H1 (cell line): ENCODE data around the gene HBB.

Source experiments
- BACH1 ChIP-seq: IDR thresholded peaks from 2 replicates; pipeline ENCODE4 v1.6.1; 2012; ENCODE audit warnings: low read length, improper control_type of control experiment
- CBX8 ChIP-seq: fragments of 300-800, 300-1000 bp; sonication (generic); IDR thresholded peaks from 2 replicates; pipeline ENCODE4 v1.7.1; 2016; ENCODE audit warnings: low read depth, low read length, borderline replicate concordance
- CTCF ChIP-seq, 3 experiments: IDR thresholded peaks; 1 replicate in 2 of 3; 2 replicates in 1 of 3; pipeline versions ENCODE4 v1.5.1 to v1.6.1; 2011; ENCODE audit warnings: low read length in 3 of 3, mild to moderate bottlenecking in 3 of 3, inconsistent platforms in 2 of 3, low read depth in 1 of 3, moderate library complexity in 1 of 3; ENCODE audit not compliant: insufficient read depth in 1 of 3; ENCODE audit errors: control extremely low read depth in 1 of 3
- EGR1 ChIP-seq: IDR thresholded peaks from 2 replicates; pipeline ENCODE4 v1.6.1; 2011; ENCODE audit warnings: low read depth, low read length, borderline replicate concordance
- EZH2 ChIP-seq: fragments of 200-600 bp; sonication (generic); IDR thresholded peaks from 2 replicates; pipeline ENCODE4 v1.7.1; 2012; ENCODE audit warnings: low read depth, mild to moderate bottlenecking, moderate library complexity, low read length, inconsistent platforms; ENCODE audit not compliant: severe bottlenecking
- FOSL1 ChIP-seq: IDR thresholded peaks from 2 replicates; pipeline ENCODE4 v1.6.1; 2011; ENCODE audit warnings: mild to moderate bottlenecking, low read depth, low read length, moderate library complexity; ENCODE audit not compliant: insufficient read depth
- JUND ChIP-seq: IDR thresholded peaks from 2 replicates; pipeline ENCODE4 v1.6.1; 2011; ENCODE audit warnings: mild to moderate bottlenecking, improper control_type of control experiment, low read length
- POLR2A ChIP-seq, 2 experiments: IDR thresholded peaks; 1 replicate in 1 of 2; 2 replicates in 1 of 2; pipeline ENCODE4 v1.6.1; 2011; ENCODE audit warnings: low read depth in 2 of 2, low read length in 2 of 2, mild to moderate bottlenecking in 2 of 2; ENCODE audit errors: control extremely low read depth in 1 of 2
- POLR2AphosphoS5 ChIP-seq: IDR thresholded peaks from 2 replicates; pipeline ENCODE4 v1.6.1; 2011; ENCODE audit warnings: low read depth, low read length
- RAD21 ChIP-seq, 2 experiments: IDR thresholded peaks in 1 of 2; conservative IDR thresholded peaks in 1 of 2; 2 replicates each; pipeline ENCODE4 v1.6.1; 2011; ENCODE audit warnings: low read depth in 2 of 2, low read length in 2 of 2, improper control_type of control experiment in 1 of 2, inconsistent platforms in 1 of 2, mild to moderate bottlenecking in 1 of 2, moderate library complexity in 1 of 2
- ZNF274 ChIP-seq: IDR thresholded peaks from 2 replicates; pipeline ENCODE4 v1.7.0; 2012; ENCODE audit warnings: low read length, borderline replicate concordance; ENCODE audit errors: extremely low read depth
- TF ChIP-seq, protein P1 (sequence below): IDR thresholded peaks from 2 replicates; pipeline ENCODE4 v1.6.1; 2012; ENCODE audit warnings: inconsistent platforms

DNA sequence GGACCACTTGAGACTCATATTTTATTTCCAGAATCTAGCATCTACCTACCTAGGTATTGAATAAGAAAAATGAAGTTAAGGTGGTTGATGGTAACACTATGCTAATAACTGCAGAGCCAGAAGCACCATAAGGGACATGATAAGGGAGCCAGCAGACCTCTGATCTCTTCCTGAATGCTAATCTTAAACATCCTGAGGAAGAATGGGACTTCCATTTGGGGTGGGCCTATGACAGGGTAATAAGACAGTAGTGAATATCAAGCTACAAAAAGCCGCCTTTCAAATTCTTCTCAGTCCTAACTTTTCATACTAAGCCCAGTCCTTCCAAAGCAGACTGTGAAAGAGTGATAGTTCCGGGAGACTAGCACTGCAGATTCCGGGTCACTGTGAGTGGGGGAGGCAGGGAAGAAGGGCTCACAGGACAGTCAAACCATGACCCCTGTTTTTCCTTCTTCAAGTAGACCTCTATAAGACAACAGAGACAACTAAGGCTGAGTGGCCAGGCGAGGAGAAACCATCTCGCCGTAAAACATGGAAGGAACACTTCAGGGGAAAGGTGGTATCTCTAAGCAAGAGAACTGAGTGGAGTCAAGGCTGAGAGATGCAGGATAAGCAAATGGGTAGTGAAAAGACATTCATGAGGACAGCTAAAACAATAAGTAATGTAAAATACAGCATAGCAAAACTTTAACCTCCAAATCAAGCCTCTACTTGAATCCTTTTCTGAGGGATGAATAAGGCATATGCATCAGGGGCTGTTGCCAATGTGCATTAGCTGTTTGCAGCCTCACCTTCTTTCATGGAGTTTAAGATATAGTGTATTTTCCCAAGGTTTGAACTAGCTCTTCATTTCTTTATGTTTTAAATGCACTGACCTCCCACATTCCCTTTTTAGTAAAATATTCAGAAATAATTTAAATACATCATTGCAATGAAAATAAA is 2.1 kb downstream of the HBB start:
- TF ChIP-seq EGR1 (no peak), CBX8 (no peak), BACH1 (no peak), POLR2AphosphoS5 (no peak), CTCF (IDR thresholded peaks at IDR 0.05; ENCODE audit: control extremely low read depth in 1 of 3, insufficient read depth in 1 of 3, low read depth in 1 of 3, low read length in 3 of 3) (no peak), JUND (no peak), POLR2A (IDR thresholded peaks at IDR 0.05; ENCODE audit: control extremely low read depth in 1 of 2, low read depth in 2 of 2, low read length in 2 of 2) (no peak), FOSL1 (no peak), EZH2 (no peak), ZNF274 (no peak), RAD21 (IDR thresholded peaks at IDR 0.05 in 1 of 2, conservative IDR thresholded peaks at IDR 0.05 in 1 of 2; ENCODE audit: low read depth in 2 of 2, low read length in 2 of 2) (no peak)
- TF ChIP-seq, protein P1, sequence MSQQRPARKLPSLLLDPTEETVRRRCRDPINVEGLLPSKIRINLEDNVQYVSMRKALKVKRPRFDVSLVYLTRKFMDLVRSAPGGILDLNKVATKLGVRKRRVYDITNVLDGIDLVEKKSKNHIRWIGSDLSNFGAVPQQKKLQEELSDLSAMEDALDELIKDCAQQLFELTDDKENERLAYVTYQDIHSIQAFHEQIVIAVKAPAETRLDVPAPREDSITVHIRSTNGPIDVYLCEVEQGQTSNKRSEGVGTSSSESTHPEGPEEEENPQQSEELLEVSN: no peak
